ENCODE data around the gene HMGN1. TPM values are rescaled to one million over a fixed set of nuclear protein-coding genes. Genes with fewer than 3 reads are reported as not detected.
A peak's percentile ranks its signal among the peaks of the same experiment; 100 is the strongest.
"Not testable (repeated sequence)": the region's sequence is repeated elsewhere in the genome, so short reads cannot be mapped to it uniquely, and the experiment has no call there.

The HMGN1 gene
- total RNA-seq, 1 experiment from 2014 or later: 201 TPM

DNA sequence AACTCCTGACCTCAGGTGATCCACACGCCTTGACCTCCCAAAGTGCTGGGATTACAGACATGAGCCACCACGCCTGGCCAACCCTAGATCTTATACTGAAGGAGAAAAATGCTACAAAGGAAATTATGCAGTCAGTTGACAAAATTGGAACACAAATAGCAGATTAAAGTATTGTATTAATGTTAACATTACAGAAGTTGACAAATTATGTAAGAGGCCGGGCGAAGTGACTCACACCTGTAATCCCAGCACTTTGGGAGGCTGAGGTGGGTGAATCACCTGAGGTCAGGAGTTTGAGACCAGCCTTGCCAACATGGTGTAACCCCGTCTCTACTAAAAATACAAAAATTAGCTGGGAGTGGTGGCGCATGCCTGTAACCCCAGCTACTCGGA is 21.0 kb upstream of the HMGN1 start:
- DNase-seq (ENCODE audit: extremely low read depth, low read depth): not testable (repeated sequence)

DNA sequence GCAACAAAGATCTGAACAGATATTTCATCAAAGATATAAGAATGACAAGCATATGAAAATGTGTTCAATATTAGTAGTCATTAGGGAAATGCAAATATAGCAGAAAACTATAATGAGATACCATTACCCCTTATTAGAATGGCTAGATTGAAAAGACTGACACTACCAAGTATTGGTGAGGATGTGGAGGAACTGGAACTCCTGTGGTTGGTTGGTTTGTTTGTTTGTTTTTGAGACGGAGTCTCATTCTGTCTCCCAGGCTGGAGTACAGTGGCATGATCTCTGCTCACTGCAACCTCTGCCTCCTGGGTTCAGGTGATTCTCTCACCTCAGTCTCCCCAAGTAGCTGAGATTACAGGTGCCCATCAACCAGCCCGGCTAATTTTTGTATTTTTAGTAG is 18.9 kb upstream of the HMGN1 start:
- no peak for DNase-seq (ENCODE audit: extremely low read depth, low read depth)

- DNase-seq (ENCODE audit: extremely low read depth, low read depth): no peak
Measured at GRCh38 chr21:39366563-39366962, 17.7 kb upstream of the HMGN1 start.

DNA sequence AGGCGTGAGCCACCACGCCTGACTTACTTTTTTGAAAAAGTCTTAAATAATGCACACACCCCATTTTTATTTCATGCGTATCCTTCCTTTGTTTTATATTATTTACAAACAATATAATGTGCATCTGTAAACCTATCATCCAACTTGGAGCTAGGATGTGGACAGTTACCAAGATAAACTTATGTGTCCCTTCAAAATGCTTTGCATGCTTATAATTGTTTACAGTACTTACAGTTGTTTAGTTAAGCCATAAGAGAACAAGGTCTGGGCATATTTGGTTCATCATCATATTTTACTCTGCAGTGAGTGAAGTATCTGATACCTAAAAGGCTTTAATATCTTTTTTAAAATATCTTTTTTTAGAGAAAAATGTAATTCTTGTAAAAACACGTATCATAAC is 16.1 kb upstream of the HMGN1 start:
- DNase-seq (ENCODE audit: extremely low read depth, low read depth): no peak

- no peak for DNase-seq (ENCODE audit: extremely low read depth, low read depth)
Measured at GRCh38 chr21:39363607-39364555, 15.0 kb upstream of the HMGN1 start.

GRCh38 chr21:39362733-39363132 is 13.8 kb upstream of the HMGN1 start:
- no peak for DNase-seq (ENCODE audit: extremely low read depth, low read depth)

- DNase-seq (ENCODE audit: extremely low read depth, low read depth): no peak
Measured at GRCh38 chr21:39359382-39359781, 10.5 kb upstream of the HMGN1 start.

DNA sequence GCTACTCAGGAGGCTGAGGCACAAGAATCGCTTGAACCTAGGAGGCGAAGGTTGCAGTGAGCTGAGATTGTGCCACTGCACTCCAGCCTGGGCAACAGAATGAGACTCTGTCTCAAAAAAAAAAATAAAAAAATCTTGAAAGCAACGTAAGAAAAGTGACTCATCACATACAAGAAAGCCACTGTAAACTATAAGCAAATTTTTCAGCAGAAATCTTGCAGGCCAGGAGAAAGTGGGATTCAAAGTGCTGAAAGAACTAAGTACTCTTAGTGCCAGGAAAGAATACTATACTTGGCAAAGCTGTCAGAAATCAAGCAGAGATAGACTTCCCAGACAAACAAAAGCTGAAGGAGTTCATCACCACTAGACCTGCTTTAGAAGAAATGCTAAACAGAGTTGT is 4.4 kb upstream of the HMGN1 start:
- DNase-seq (ENCODE audit: extremely low read depth, low read depth): no peak

DNA sequence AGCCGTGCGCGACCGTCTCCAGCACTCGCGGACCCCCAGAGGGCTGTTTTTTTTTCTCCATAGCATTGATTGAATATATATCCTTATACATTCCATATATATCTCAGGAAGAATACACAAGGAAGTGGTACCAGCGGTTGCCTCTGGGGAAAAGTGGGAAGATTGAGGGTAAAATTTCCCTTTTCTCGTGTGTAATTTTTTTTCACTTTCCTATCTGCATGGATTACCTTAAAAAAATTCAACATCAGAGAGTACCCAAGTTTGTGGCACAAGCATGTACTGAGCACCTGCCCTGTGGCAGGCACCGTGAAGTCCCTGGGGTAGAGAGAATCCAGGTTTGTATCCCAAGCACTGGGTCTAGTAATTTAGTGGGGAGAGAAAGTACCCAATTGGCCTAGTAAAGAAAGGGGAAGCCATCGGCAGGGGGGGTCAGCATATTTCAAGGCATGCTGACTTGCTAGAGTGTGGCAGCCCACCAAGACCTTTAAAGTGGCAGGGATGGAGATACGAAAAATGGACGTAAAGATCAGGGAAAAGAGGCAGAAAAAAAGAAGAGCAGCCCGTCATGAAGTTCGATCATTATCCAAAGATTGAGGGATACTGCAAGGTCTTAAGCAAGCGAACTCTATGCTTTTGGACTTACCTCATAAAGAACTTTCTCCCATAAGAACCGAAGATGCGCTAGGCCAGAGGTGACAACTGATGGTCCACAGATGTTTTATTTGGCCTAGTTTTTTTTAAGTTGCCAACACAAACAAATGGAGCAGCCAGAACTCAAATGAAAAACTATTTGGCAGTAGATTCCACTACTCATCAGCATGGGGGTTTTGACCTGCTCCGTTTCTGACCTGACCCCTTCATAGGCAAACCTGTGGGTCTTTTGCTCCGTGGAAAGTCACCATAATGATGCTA is 1.5 kb upstream of the HMGN1 start:
- no peak for DNase-seq (ENCODE audit: extremely low read depth, low read depth)

- DNase-seq (ENCODE audit: extremely low read depth, low read depth): peak; percentile 89
Measured at GRCh38 chr21:39349211-39350093, 564 bp upstream of the HMGN1 start.

GRCh38 chr21:39348040-39348354 is 891 bp downstream of the HMGN1 start:
- no peak for DNase-seq (ENCODE audit: extremely low read depth, low read depth)

DNA sequence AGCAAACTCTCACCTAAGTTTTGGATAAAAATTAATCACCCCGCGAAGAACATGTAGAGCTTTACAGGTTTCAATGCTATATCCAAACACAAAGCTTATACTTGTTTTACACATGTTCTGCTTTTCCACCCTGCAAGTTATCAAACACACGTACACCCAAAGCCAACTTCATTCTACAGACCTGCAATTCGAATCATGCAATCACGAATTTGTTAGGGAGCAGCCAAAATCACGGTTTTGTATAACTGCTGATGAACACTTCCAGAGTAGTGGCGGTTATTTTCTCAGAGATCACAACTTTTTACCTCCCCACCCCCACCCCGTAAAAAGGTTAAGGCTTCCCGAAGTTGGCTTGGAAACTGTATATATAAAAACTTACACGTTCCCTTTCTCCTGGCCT is 1.4 kb downstream of the HMGN1 start:
- DNase-seq (ENCODE audit: extremely low read depth, low read depth): no peak

- no peak for DNase-seq (ENCODE audit: extremely low read depth, low read depth)
Measured at GRCh38 chr21:39346671-39347331, 2.1 kb downstream of the HMGN1 start.

DNA sequence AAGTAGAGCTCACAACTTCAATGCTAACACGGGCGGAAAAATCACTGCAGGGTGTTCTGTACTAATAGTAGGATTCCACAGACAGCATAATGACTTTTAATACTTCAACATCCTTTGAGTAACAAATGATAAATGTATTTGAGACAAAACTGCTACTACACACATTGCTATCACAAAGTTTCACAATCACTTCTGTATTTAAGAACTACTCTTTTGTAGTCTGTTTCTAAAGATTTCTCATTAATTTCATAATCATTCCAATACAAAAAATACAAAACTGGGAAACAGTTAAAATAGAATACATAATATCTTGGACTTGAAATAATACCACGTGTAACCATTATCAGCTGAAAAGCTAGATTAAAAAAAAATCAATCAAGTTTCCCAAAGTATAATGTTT is 2.7 kb downstream of the HMGN1 start:
- DNase-seq (ENCODE audit: extremely low read depth, low read depth): no peak

- no peak for DNase-seq (ENCODE audit: extremely low read depth, low read depth)
Measured at GRCh38 chr21:39345440-39345839, 3.4 kb downstream of the HMGN1 start.

GRCh38 chr21:39344848-39345247 is 4.0 kb downstream of the HMGN1 start:
- DNase-seq (ENCODE audit: extremely low read depth, low read depth): no peak

DNA sequence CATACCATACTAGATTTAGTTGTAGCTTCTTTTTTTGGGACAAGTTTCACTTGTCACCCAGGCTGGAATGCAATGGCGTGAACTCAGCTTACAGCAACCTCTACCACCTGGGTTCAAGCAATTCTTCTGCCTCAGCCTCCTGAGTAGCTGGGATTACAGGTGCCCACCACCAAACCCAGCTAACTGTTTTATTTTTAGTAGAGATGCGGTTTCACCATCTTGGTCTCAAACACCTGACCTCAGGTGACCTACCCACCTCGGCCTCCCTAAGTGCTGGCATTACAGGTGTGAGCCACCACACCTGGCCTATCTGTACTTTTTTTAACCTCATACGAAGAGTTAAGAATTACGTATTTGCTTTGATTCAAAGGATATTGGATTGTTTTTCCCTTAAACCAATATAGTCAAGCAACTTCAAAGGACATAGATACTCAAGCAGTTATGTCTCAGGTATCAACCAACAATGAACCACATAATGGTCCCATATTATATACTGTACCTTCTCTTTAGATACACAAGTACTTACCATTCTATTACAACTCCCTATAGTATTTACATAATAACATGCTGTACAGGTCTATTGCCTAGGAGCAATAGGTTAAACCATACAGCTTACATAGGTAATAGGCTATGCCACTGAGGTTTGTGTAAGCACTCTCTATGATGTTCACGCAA is 7.5 kb downstream of the HMGN1 start:
- no peak for DNase-seq (ENCODE audit: extremely low read depth, low read depth)

- no peak for DNase-seq (ENCODE audit: extremely low read depth, low read depth)
Measured at GRCh38 chr21:39340687-39341086, 8.2 kb downstream of the HMGN1 start.

- DNase-seq (ENCODE audit: extremely low read depth, low read depth): no peak
Measured at GRCh38 chr21:39339231-39339630, 9.7 kb downstream of the HMGN1 start.

Measured in NCI-H460 (cell line).